Measurements from ENCODE around the gene SLPI. TPM values are rescaled to one million over a fixed set of nuclear protein-coding genes. Genes with fewer than 3 reads are reported as not detected.
A peak's percentile ranks its signal among the peaks of the same experiment; 100 is the strongest.

Gene SLPI
- total and polyA plus RNA-seq, 10 donors, result 2.9 to 26.9 (median 8.7) TPM

GRCh38 chr20:45247865-45248264 is 6.5 kb downstream of the SLPI start:
- intact Hi-C loops (cut with DNase I; ENCODE audit: low total_unique reads), result no loop called here
- Histone ChIP-seq H3K27ac (no peak overlapping the region), H3K4me1 (peaks cover 0 to 12% (median 0%) of the 10 kb centered on the region in 6 donors), H3K9me3 (no peaks in the 10 kb centered on the region), H3K4me3 (no peak overlapping the region), H3K36me3 (no peaks in the 10 kb centered on the region), H3K27me3 (replicated peaks in 1 of 7) (peaks cover 0 to 67% (median 16%) of the 10 kb centered on the region in 7 donors)
- 40 to 78% (median 72%) methylated on average over 1 of the region's 1 CpG for WGBS, 5 donors
- TF ChIP-seq POLR2A (IDR thresholded peaks at IDR 0.05) (no peak), POLR2AphosphoS5 (IDR thresholded peaks at IDR 0.05) (no peak)
- TF ChIP-seq, protein P1, sequence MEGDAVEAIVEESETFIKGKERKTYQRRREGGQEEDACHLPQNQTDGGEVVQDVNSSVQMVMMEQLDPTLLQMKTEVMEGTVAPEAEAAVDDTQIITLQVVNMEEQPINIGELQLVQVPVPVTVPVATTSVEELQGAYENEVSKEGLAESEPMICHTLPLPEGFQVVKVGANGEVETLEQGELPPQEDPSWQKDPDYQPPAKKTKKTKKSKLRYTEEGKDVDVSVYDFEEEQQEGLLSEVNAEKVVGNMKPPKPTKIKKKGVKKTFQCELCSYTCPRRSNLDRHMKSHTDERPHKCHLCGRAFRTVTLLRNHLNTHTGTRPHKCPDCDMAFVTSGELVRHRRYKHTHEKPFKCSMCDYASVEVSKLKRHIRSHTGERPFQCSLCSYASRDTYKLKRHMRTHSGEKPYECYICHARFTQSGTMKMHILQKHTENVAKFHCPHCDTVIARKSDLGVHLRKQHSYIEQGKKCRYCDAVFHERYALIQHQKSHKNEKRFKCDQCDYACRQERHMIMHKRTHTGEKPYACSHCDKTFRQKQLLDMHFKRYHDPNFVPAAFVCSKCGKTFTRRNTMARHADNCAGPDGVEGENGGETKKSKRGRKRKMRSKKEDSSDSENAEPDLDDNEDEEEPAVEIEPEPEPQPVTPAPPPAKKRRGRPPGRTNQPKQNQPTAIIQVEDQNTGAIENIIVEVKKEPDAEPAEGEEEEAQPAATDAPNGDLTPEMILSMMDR (IDR thresholded peaks at IDR 0.05 in 8 of 11, conservative IDR thresholded peaks at IDR 0.05 in 3 of 11), result no peak
- no peak for DNase-seq

DNA sequence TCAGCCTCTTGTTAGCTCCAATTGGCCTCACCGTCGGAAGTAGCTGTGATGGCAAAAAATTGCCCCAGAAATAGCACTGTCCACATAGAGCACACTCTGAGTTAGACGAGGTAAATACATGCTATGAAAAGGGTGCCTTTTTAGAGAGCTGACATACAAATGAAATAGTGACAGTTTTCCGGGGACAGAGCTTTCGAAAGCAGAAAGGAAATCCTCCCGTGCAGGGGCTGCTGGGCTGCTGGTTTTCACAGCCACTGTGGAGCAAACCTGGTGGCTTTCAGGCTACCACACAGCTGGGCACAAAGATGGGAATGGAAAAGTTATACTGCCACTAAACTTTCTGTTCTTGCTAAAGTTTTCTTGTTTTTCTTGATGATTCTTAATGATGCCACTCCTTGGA is 8.3 kb downstream of the SLPI start:
- WGBS, 5 donors, result 18 to 27% (median 24%) methylated on average over 6 of the region's 6 CpGs
- no peak for DNase-seq
- H3K36me3 ChIP-seq, result no peaks in the 10 kb centered on the region
- peaks cover 0 to 58% (median 19%) of the 10 kb centered on the region in 7 donors for H3K27me3 ChIP-seq (replicated peaks in 1 of 7)
- intact Hi-C loops (cut with DNase I; ENCODE audit: low total_unique reads), result no loop called here
- no peaks in the 10 kb centered on the region for H3K9me3 ChIP-seq
- H3K27ac ChIP-seq, result peak overlapping the region in 2 of 8 donors; percentile 2 to 10
- TF ChIP-seq POLR2AphosphoS5 (IDR thresholded peaks at IDR 0.05) (no peak), POLR2A (IDR thresholded peaks at IDR 0.05) (no peak)
- TF ChIP-seq, protein P1 (IDR thresholded peaks at IDR 0.05 in 8 of 11, conservative IDR thresholded peaks at IDR 0.05 in 3 of 11), result no peak
- peaks cover 0 to 12% (median 0%) of the 10 kb centered on the region in 6 donors for H3K4me1 ChIP-seq
- no peak overlapping the region for H3K4me3 ChIP-seq

- peaks cover 0 to 22% (median 16%) of the 10 kb centered on the region in 8 donors for H3K9me3 ChIP-seq
- WGBS, 5 donors, result 82 to 88% (median 85%) methylated on average over 2 of the region's 2 CpGs
- TF ChIP-seq POLR2A (IDR thresholded peaks at IDR 0.05) (no peak), POLR2AphosphoS5 (IDR thresholded peaks at IDR 0.05) (no peak)
- TF ChIP-seq, protein P1 (IDR thresholded peaks at IDR 0.05 in 8 of 11, conservative IDR thresholded peaks at IDR 0.05 in 3 of 11), result no peak
- intact Hi-C loops (cut with DNase I; ENCODE audit: low total_unique reads), result no loop called here
- H3K36me3 ChIP-seq, result no peaks in the 10 kb centered on the region
- H3K27ac ChIP-seq, result no peak overlapping the region
- no peak for DNase-seq
- no peaks in the 10 kb centered on the region for H3K4me1 ChIP-seq
- peaks cover 0 to 61% (median 8%) of the 10 kb centered on the region in 7 donors for H3K27me3 ChIP-seq (replicated peaks in 1 of 7)
- no peak overlapping the region for H3K4me3 ChIP-seq
Measured at GRCh38 chr20:45238139-45238538, 16.2 kb downstream of the SLPI start.

GRCh38 chr20:45235995-45236394 is 18.4 kb downstream of the SLPI start:
- no peaks in the 10 kb centered on the region for H3K36me3 ChIP-seq
- DNase-seq, result no peak
- H3K4me1 ChIP-seq, result no peaks in the 10 kb centered on the region
- peaks cover 0 to 62% (median 7%) of the 10 kb centered on the region in 7 donors for H3K27me3 ChIP-seq (replicated peaks in 1 of 7)
- H3K9me3 ChIP-seq, result peaks cover 0 to 22% (median 16%) of the 10 kb centered on the region in 8 donors
- no peak overlapping the region for H3K27ac ChIP-seq
- TF ChIP-seq POLR2AphosphoS5 (IDR thresholded peaks at IDR 0.05) (no peak), POLR2A (IDR thresholded peaks at IDR 0.05) (no peak)
- TF ChIP-seq, protein P1 (IDR thresholded peaks at IDR 0.05 in 8 of 11, conservative IDR thresholded peaks at IDR 0.05 in 3 of 11), result peak in 4 of 11 experiments; percentile 44 to 51 (median 46)
- no peak overlapping the region for H3K4me3 ChIP-seq
- intact Hi-C loops (cut with DNase I; ENCODE audit: low total_unique reads), result no loop called here
- WGBS, 5 donors, result 71 to 84% (median 74%) methylated on average over 4 of the region's 4 CpGs

Measured in spleen (tissue), 11 donors.